MCF 10A (cell line): Measurements from ENCODE around the gene TUB. TPM values are rescaled to one million over a fixed set of nuclear protein-coding genes. Genes with fewer than 3 reads are reported as not detected.

Experiments used
- BruUV-seq: library from RNA; stranded (reverse); fragments of 400-500 nt; replicated peaks from 2 replicates; lab custom pipeline; 2021; lab: Mats Ljungman, UMichigan
- CTCF ChIA-PET: fragments of 300-600 bp; sonication (Branson Sonifier 250); formaldehyde crosslinking; extraction: SDS; loops from one replicate; lab custom pipeline; 2021; ENCODE audit warnings: antibody characterized with exemption, inconsistent platforms; lab: Yijun Ruan, JAX
- POLR2A ChIA-PET: fragments of 300-600, 350-650 bp; sonication (Branson Sonifier 250); formaldehyde crosslinking; extraction: SDS; loops from one replicate; lab custom pipeline; 2020; ENCODE audit warnings: antibody characterized with exemption, inconsistent platforms; lab: Yijun Ruan, JAX
- DNase-seq: peaks from one replicate; pipeline ENCODE4 v3.0.0-alpha.2; 2018; ENCODE audit not compliant: unreplicated experiment
- H3K27ac Mint-ChIP-seq: one replicate; pipeline ENCODE4 v1.8.0; 2022; ENCODE audit warnings: mild to moderate bottlenecking, low read depth, mixed read lengths; ENCODE audit not compliant: unreplicated experiment
- H3K27me3 Mint-ChIP-seq: one replicate; pipeline ENCODE4 v1.8.0; 2022; ENCODE audit warnings: mixed read lengths; ENCODE audit not compliant: insufficient read depth, unreplicated experiment
- H3K36me3 Mint-ChIP-seq: one replicate; pipeline ENCODE4 v1.8.0; 2022; ENCODE audit warnings: mild to moderate bottlenecking, moderate library complexity, mixed read lengths; ENCODE audit not compliant: insufficient read depth, unreplicated experiment
- H3K4me1 Mint-ChIP-seq: one replicate; pipeline ENCODE4 v1.8.0; 2022; ENCODE audit warnings: mixed read lengths; ENCODE audit not compliant: insufficient read depth, unreplicated experiment
- H3K4me3 Mint-ChIP-seq: one replicate; pipeline ENCODE4 v1.8.0; 2022; ENCODE audit warnings: mild to moderate bottlenecking, moderate library complexity, mixed read lengths; ENCODE audit not compliant: unreplicated experiment
- H3K9me3 Mint-ChIP-seq: one replicate; pipeline ENCODE4 v1.8.0; 2022; ENCODE audit warnings: mixed read lengths; ENCODE audit not compliant: unreplicated experiment
- intact Hi-C: fragments of 100-400 bp; cut with micrococcal nuclease; formaldehyde crosslinking; loops from 2 replicates; pipeline ENCODE4 v1.14.1; 2022
- total RNA-seq: library from RNA; stranded (reverse); gene quantifications from 2 replicates; pipeline ENCODE4 v1.2.3, GENCODE V29; 2022
- TF ChIP-seq, protein P1 (sequence below): fragments of 200-600 bp; IDR thresholded peaks from one replicate; pipeline ENCODE4 v1.8.0; 2022; ENCODE audit warnings: antibody characterized with exemption, mild to moderate bottlenecking; ENCODE audit not compliant: unreplicated experiment

The TUB gene
- total RNA-seq, 1 experiment from 2014 or later: 1.4 TPM

DNA sequence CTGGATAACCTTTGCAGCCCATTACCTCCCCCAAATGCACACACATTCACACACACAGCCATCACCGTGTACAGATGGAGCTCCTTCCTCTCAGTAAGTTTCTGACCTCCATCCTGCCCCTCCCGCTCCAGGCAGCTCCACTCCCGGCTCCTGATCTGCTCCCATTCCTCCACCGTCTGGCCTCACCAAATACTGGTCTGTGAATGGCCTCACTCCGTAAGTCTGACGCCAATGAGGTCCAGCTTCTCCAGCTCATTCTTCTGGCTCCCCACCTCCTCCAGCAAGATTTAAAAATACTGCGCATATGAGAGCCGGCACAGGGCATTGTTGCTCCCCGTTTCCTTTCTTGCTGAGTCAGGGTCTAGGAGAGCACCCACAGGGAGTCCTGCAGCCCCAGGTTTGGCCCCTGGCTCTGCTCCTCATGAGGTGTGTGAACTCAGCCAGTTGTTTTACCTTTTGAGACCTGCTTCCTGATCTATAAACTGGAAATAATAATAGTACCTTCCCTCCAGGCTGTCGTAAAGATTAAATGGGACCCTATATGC lies 14.0 kb upstream of the TUB start:
- no peaks in the 10 kb centered on the region for H3K36me3 Mint-ChIP-seq
- TF ChIP-seq, protein P1, sequence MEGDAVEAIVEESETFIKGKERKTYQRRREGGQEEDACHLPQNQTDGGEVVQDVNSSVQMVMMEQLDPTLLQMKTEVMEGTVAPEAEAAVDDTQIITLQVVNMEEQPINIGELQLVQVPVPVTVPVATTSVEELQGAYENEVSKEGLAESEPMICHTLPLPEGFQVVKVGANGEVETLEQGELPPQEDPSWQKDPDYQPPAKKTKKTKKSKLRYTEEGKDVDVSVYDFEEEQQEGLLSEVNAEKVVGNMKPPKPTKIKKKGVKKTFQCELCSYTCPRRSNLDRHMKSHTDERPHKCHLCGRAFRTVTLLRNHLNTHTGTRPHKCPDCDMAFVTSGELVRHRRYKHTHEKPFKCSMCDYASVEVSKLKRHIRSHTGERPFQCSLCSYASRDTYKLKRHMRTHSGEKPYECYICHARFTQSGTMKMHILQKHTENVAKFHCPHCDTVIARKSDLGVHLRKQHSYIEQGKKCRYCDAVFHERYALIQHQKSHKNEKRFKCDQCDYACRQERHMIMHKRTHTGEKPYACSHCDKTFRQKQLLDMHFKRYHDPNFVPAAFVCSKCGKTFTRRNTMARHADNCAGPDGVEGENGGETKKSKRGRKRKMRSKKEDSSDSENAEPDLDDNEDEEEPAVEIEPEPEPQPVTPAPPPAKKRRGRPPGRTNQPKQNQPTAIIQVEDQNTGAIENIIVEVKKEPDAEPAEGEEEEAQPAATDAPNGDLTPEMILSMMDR: no peak
- CTCF ChIA-PET: interaction anchor here (0.6 to 5.3 kb wide), 10 partner anchors 13 to 174 kb away, joined by 3 to 25 read pairs (median 4); no protein-coding TSS in a partner anchor
- intact Hi-C loops: no loop called here
- BruUV-seq: no TSS peak
- peaks cover 17% of the 10 kb centered on the region for H3K4me1 Mint-ChIP-seq
- no peak for DNase-seq
- H3K9me3 Mint-ChIP-seq: no peaks in the 10 kb centered on the region
- POLR2A ChIA-PET: interaction anchor here (0.6 to 1.4 kb wide), 2 partner anchors 8 to 10 kb away, joined by 3 to 5 read pairs; no protein-coding TSS in a partner anchor
- no peak overlapping the region for H3K4me3 Mint-ChIP-seq
- no peaks in the 10 kb centered on the region for H3K27me3 Mint-ChIP-seq
- no peak overlapping the region for H3K27ac Mint-ChIP-seq

DNA sequence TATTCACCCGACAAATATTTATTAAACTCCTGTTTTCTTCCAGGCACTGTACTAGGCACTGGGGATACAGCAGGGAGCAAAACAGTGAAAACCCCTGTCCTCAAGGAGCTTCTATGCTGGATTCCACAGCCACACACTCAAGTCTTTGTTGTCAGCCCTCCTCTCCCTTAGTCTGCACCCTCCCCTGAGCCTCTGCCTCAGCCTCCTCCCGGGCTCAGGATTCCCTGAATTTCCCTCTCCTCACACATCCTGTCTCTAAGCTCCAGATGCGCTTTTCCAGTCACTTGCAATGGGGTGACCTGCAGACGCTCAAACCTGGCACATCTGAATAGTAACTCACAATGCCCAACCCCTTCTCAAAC lies 13.5 kb upstream of the TUB start:
- Mint-ChIP-seq H3K36me3 (no peaks in the 10 kb centered on the region), H3K4me3 (no peak overlapping the region), H3K9me3 (no peaks in the 10 kb centered on the region), H3K4me1 (peaks cover 17% of the 10 kb centered on the region), H3K27ac (no peak overlapping the region), H3K27me3 (peaks cover under 1% of the 10 kb centered on the region)
- intact Hi-C loops: no loop called here
- CTCF ChIA-PET: interaction anchor here (0.7 to 5.3 kb wide), 5 partner anchors 23 to 175 kb away, joined by 4 to 25 read pairs (median 20); no protein-coding TSS in a partner anchor
- no TSS peak for BruUV-seq
- POLR2A ChIA-PET: interaction anchor here (1.4 kb wide), 1 partner anchor 11 kb away, joined by 5 read pairs; no protein-coding TSS in a partner anchor
- TF ChIP-seq, protein P1: no peak
- no peak for DNase-seq

DNA sequence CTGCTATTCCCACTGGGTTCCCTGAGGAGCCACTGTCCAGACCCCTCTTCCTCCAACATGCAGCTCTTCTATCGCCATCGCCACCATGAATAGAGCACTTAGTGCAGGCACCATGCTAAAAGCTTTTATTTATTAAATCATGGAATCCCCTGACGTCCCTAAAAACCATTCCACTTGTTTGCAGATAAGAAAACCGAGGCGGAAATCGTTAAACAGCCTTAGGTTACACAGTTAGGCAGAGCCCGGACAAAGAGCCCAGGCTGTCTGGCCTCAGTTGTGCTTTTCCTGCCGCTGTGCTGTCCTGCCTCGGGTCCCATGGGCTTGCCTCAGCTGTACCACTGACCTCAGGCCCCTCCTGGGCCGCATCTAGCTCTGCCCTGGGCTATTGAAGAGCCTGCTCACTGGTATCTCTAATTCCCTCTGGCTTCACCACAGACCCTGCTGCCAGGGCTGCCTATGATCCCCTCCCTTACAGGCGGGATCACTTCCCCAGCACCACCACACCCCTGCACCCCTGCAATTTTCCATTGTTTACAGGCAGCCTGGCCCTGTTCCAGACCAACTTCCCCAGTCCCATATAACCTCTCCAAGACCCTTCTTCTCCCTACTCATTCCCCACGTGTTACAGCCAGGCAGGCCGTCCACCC lies 13.0 kb upstream of the TUB start:
- TF ChIP-seq, protein P1: no peak
- Mint-ChIP-seq H3K4me1 (peaks cover 17% of the 10 kb centered on the region), H3K9me3 (no peaks in the 10 kb centered on the region), H3K27me3 (peaks cover 5% of the 10 kb centered on the region), H3K36me3 (no peaks in the 10 kb centered on the region), H3K27ac (peak overlapping the region; percentile 81), H3K4me3 (peak overlapping the region; percentile 34)
- DNase-seq: no peak
- POLR2A ChIA-PET: interaction anchor here (0.9 kb wide), 1 partner anchor 24 kb away, joined by 3 read pairs; no protein-coding TSS in a partner anchor
- intact Hi-C loops: no loop called here
- no TSS peak for BruUV-seq
- CTCF ChIA-PET: interaction anchor here (0.7 to 5.3 kb wide), 5 partner anchors 23 to 175 kb away, joined by 4 to 25 read pairs (median 20); no protein-coding TSS in a partner anchor

DNA sequence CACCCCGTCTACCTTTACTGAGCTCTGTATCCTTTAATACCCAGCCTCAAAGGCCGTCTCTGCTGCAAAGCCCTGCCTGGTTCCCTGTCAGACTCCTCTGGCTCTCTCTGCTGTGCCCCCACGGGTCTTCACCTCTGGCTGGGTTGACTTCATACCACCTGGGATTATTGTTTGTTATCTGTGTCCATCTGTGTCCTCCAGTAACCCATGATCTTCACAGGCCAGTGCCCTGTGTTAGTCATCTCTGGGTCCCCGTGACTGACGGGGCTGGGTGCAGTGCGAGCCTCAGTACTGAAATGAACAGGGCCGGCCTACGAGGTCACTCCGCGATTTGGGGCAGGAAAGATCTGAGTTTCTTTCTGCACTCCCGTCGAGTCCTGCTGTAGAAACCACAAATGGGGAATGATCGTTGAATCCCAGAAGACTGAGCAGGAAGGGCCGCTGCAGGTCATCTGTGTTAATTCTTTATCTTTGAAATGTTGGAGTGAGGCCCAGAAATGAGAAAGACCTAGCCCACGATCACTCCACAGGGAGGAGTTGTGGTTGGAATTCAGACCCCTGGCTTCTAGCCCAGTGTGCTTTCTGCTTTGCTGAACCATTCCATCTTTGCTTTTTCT lies 12.3 kb upstream of the TUB start:
- peaks cover 12% of the 10 kb centered on the region for H3K27me3 Mint-ChIP-seq
- no peaks in the 10 kb centered on the region for H3K36me3 Mint-ChIP-seq
- intact Hi-C loops: no loop called here
- peak overlapping the region; percentile 81 for H3K27ac Mint-ChIP-seq
- peaks cover 17% of the 10 kb centered on the region for H3K4me1 Mint-ChIP-seq
- DNase-seq: peak; percentile 64
- POLR2A ChIA-PET: interaction anchor here (0.9 kb wide), 2 partner anchors 19 to 24 kb away, joined by 3 to 4 read pairs; no protein-coding TSS in a partner anchor
- TF ChIP-seq, protein P1: no peak
- CTCF ChIA-PET: interaction anchor here (0.6 to 5.3 kb wide), 6 partner anchors 22 to 193 kb away, joined by 3 to 25 read pairs (median 13); no protein-coding TSS in a partner anchor
- H3K9me3 Mint-ChIP-seq: no peaks in the 10 kb centered on the region
- BruUV-seq: no TSS peak
- H3K4me3 Mint-ChIP-seq: peak overlapping the region; percentile 34
